ENCODE data around the gene NR5A1. TPM values are rescaled to one million over a fixed set of nuclear protein-coding genes. Genes with fewer than 3 reads are reported as not detected.

NR5A1 gene
- polyA plus RNA-seq, 1 experiment, result not detected

DNA sequence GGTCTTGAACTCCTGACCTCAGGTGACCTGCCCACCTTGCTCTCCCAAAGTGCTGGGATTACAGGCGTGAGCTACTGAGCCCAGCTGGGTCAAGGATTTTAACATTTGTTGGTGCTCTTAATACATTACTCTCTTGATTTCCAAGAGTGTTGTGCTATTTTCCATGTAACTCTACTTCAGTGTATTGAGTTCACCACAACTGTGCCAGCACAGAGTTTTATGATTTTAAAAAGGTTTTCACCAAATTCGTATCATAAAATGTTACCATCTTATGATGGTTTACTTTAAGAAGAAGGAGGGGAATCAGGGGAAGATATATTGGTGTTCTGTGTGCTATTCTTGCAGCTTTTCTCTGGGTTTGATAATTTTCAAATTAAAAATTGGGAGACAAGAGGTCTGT is 63.6 kb downstream of the NR5A1 start:
- CTCF ChIA-PET, result interaction anchor here (1.5 kb wide), 1 partner anchor 93 kb away, joined by 3 read pairs; no protein-coding TSS in a partner anchor
- POLR2A ChIA-PET, result no interaction called here
- DNase-seq (ENCODE audit: low read depth, low spot score), result no peak

DNA sequence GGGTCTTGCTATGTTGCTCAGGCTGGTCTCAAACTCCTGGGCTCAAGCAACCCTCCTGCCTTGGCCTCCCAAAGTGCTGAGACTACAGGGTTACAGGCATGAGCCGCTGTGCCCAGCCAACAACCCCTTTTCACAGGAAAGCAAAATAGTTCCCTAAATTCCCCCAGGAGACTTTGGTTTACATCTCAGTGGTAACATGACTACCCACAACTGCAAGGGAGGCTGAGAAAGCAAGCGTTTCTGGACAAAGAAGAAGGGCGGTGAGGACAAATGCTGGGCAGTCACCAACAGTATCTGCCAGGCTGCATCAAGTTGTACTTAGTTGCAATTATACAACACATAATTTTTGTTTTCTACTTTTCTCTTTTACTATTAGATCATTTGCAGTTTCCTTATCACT is 64.4 kb downstream of the NR5A1 start:
- CTCF ChIA-PET, result no interaction called here
- POLR2A ChIA-PET, result no interaction called here
- DNase-seq (ENCODE audit: low read depth, low spot score), result no peak
- peaks cover 20% of the 10 kb centered on the region for H3K27me3 ChIP-seq (ENCODE audit: control insufficient read depth, insufficient read depth, low read length)
- H3K27ac ChIP-seq (ENCODE audit: low read depth, low read length), result no peak overlapping the region
- no peak overlapping the region for H3K4me3 ChIP-seq (ENCODE audit: low read depth, low read length)
- peaks cover 12% of the 10 kb centered on the region for H3K9me3 ChIP-seq (ENCODE audit: control insufficient read depth, insufficient read depth, low read length)
- TF ChIP-seq, protein P1, sequence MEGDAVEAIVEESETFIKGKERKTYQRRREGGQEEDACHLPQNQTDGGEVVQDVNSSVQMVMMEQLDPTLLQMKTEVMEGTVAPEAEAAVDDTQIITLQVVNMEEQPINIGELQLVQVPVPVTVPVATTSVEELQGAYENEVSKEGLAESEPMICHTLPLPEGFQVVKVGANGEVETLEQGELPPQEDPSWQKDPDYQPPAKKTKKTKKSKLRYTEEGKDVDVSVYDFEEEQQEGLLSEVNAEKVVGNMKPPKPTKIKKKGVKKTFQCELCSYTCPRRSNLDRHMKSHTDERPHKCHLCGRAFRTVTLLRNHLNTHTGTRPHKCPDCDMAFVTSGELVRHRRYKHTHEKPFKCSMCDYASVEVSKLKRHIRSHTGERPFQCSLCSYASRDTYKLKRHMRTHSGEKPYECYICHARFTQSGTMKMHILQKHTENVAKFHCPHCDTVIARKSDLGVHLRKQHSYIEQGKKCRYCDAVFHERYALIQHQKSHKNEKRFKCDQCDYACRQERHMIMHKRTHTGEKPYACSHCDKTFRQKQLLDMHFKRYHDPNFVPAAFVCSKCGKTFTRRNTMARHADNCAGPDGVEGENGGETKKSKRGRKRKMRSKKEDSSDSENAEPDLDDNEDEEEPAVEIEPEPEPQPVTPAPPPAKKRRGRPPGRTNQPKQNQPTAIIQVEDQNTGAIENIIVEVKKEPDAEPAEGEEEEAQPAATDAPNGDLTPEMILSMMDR (IDR thresholded peaks at IDR 0.05; ENCODE audit: low read depth, low read length), result no peak

More for the DNA sequence above, 63.6 kb downstream of the NR5A1 start:
- TF ChIP-seq, protein P1 (IDR thresholded peaks at IDR 0.05; ENCODE audit: low read depth, low read length), result no peak
- Histone ChIP-seq H3K4me3 (ENCODE audit: low read depth, low read length) (no peak overlapping the region), H3K9me3 (ENCODE audit: control insufficient read depth, insufficient read depth, low read length) (peaks cover 12% of the 10 kb centered on the region), H3K27me3 (ENCODE audit: control insufficient read depth, insufficient read depth, low read length) (peaks cover 18% of the 10 kb centered on the region), H3K27ac (ENCODE audit: low read depth, low read length) (no peak overlapping the region)

DNA sequence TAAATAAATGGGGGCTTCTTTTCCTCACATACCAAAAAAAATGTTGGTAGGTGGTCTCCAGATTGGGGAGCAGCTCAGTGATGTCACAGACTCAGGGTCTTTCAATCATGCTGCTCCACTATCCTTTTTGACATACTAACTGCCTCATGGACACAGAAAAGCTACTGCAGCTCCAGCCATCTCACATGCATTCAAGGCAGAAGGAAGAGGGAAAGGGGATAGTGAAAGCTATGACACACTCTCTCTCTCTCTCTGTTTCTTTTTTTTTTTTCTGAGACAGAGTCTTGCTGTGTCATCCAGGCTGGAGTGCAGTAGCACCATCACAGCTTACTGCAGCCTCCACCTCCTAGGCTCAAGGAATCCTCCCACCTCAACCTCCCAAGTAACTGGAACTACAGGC is 64.8 kb downstream of the NR5A1 start:
- no peak for DNase-seq (ENCODE audit: low read depth, low spot score)
- no peak overlapping the region for H3K27ac ChIP-seq (ENCODE audit: low read depth, low read length)
- peaks cover 20% of the 10 kb centered on the region for H3K27me3 ChIP-seq (ENCODE audit: control insufficient read depth, insufficient read depth, low read length)
- TF ChIP-seq, protein P1 (IDR thresholded peaks at IDR 0.05; ENCODE audit: low read depth, low read length), result no peak
- POLR2A ChIA-PET, result no interaction called here
- H3K9me3 ChIP-seq (ENCODE audit: control insufficient read depth, insufficient read depth, low read length), result peaks cover 12% of the 10 kb centered on the region
- CTCF ChIA-PET, result no interaction called here
- H3K4me3 ChIP-seq (ENCODE audit: low read depth, low read length), result no peak overlapping the region

DNA sequence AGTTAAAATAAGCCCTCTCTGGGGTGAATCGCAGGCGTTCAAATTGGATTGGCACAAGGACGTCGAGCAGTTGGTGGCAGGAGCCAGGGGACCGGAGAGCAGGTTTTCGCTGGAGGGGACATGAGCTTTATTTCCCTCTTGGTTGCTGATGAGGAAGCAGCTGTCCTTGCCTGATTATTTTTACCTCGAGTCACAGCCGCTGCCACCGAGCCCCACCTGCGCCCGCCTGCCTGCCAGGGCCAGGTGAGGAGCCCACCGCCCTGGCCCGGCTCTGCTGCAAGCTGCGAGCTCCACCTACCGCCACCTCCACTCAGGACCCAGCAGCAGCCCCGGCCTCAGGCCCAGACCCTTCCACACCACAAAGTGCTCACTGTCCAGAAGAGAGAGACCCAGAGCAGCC is 65.9 kb downstream of the NR5A1 start:
- DNase-seq (ENCODE audit: low read depth, low spot score), result no peak
- H3K27me3 ChIP-seq (ENCODE audit: control insufficient read depth, insufficient read depth, low read length), result peaks cover 20% of the 10 kb centered on the region
- ChIA-PET CTCF (no interaction called here), POLR2A (interaction anchor here (0.7 kb wide), 1 partner anchor 525 kb away, joined by 9 read pairs; no protein-coding TSS in a partner anchor)
- H3K27ac ChIP-seq (ENCODE audit: low read depth, low read length), result no peak overlapping the region
- H3K9me3 ChIP-seq (ENCODE audit: control insufficient read depth, insufficient read depth, low read length), result peaks cover 12% of the 10 kb centered on the region
- no peak overlapping the region for H3K4me3 ChIP-seq (ENCODE audit: low read depth, low read length)
- TF ChIP-seq, protein P1 (IDR thresholded peaks at IDR 0.05; ENCODE audit: low read depth, low read length), result no peak

DNA sequence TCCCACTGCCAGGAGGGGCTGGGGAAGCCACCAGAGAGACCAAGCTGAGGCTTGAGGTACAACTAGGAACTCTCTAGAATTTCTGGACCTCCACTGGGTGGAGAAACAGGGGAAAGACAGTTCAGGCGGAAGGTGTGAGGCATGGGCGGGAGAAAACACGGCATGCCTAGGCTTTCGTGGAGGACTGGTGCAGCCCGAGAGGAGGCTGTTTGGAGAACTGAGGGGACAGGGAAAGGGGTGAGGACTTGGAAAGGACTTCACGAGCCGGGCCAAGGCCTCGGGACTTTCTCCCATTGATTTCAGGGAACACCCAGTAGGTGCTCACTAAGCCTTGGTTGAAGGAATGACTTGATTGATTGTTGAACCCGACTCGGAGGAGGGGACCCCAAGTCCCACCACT is 66.4 kb downstream of the NR5A1 start:
- Histone ChIP-seq H3K27me3 (ENCODE audit: control insufficient read depth, insufficient read depth, low read length) (peaks cover 20% of the 10 kb centered on the region), H3K27ac (ENCODE audit: low read depth, low read length) (no peak overlapping the region), H3K9me3 (ENCODE audit: control insufficient read depth, insufficient read depth, low read length) (peaks cover 12% of the 10 kb centered on the region), H3K4me3 (ENCODE audit: low read depth, low read length) (no peak overlapping the region)
- ChIA-PET CTCF (no interaction called here), POLR2A (interaction anchor here (0.6 to 0.7 kb wide), 2 partner anchors 90 to 526 kb away, joined by 3 to 9 read pairs; no protein-coding TSS in a partner anchor)
- TF ChIP-seq, protein P1 (IDR thresholded peaks at IDR 0.05; ENCODE audit: low read depth, low read length), result no peak
- no peak for DNase-seq (ENCODE audit: low read depth, low spot score)

Measured in AG04450 (cell line).